ENCODE results near the gene SARDH. TPM values are rescaled to one million over a fixed set of nuclear protein-coding genes. Genes with fewer than 3 reads are reported as not detected.
"Not testable (repeated sequence)": the region's sequence is repeated elsewhere in the genome, so short reads cannot be mapped to it uniquely, and the experiment has no call there.

SARDH gene
- total RNA-seq, 1 donor from 2014 or later = 2.8 TPM

DNA sequence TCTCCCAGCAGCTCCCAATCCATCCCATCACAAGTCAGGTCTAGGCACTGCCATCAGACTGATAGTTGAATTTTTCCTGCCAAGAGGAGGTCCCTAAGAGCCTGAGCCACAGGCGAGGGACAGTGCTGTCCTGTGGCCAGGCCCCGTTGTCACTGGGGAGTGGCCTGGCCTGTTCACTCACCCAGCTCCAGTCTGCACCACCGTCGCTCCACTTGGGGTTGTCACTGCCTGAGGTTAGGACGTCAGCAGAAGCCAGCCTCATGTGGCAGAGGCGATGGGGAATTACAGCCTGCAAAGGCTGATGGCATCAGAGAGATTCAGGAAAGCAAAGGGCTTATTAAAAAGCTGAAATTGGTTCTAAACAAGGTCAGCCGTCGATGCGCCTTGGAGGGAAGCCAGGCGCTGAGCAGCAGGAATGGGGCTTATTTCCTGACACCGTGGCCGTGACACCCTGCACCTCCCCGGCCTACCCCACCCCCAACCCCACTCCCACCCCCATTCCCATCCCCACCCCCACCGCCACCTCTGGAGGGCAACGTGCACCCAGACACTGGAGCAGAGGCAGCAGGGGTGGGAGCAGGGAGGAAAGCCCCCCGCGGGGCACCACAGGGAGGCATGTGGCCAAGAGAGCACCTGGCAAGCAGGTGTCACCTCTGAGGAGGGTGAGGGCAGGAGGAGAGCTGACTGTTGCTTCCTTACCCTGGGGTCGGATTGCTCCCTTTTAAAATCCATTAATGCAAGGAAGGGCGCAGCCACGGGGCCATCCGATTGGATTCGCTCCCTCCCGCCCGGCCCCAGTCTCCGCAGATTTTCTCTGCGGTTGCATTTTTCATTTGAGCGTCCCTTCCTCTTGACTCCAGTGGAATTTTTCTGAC lies 105.1 kb downstream of the SARDH start:
- no peak for DNase-seq (ENCODE audit: low spot score)

DNA sequence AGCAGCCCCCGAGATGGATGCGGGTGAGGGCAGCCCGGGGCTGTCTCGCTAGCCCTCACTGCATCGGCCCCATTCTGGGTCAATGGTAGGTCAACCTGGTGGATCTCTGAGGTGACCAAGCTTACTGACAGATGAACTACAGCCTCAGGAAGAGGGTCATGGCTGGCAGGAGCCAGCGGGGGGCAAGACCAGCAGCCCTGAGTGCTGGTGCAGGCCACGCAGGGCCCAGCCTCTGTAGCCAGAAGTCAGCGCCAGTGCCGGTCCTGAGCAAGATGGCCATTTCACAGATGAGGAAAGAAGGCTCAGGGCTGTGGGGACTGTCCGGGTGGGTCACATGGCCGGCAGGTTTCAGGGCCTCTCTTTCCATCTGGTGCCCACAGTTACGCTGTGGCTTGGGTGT lies 107.0 kb downstream of the SARDH start:
- no peak for DNase-seq (ENCODE audit: low spot score)

DNA sequence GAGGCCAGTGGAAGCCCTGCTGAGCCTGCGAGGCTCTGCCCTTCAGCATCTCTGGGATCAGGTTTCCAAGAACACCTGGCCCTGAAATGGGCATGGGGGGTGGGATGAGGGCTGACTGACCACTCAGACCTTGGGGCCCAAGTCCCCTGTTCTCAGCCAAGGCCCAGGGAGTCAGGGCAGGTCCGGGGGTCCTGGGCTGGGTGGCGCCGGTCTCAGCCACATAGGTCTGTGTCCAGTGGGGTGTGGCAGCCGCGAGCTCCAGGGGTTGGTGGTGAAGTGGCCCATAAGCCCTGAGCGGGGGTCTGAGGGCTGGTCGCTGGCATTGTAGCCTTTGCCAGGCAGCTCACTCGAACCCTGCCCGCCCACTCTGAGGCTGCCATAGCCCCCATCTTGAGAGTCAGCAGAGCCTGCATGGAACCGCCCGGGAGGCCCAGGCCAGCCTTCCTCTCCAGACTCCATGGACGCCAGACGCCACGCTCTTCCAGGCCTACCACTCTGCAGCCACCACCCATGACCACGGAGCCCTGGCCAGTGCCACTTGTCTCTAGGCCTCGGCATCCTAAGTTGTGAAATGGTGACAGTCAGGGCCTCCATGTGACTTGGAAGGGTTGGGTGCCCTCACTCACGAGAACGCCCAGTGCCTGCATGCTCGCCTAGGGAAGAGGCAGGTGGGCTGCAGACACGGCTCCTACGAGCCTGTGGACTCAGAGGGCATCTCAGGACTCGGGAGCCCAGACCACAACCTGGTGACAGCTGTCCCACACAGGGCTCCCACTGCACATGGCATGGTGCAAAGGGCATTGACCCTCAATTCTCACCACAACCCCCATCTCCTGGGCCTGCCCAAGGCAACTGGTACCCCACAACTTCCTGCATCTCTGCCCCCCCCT lies 108.7 kb downstream of the SARDH start:
- no peak for DNase-seq (ENCODE audit: low spot score)

DNA sequence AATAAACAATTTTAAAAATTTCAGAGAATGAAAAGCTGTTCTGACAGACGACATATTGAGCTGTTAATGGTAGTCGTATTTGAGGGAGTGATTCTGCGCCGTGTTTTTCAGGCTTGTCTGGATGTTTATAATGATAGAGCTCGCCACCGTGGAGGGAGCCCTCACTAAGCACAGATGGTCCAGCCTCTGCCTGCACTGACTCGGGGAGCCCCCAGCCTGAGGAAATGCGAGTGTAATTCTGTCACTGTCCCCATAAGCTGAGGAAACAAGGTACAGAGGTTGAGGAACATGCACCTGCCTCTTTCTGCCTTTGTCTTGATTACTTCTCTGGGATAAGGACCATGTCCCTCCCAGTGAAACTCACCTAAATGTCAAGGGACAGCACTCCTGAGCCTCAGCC lies 109.4 kb downstream of the SARDH start:
- no peak for DNase-seq (ENCODE audit: low spot score)

DNA sequence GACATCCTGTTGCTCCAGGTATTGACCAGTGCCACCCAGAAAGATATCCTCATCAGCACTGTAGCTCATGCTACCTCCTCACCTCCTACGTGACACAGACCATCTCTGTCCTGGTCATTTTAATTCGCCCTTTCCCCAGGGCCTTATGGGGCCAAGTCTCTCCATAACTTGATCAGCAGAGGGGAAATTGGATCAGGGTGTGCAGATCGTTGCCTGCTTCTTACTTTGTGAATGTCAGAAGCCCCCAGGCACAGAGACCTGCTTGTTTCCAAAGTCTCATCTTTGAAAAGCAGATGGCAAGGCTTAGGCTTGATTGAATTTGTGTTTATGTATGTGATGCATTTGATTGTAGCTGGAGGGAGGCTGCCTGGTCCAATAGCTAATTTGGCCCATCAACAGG lies 110.8 kb downstream of the SARDH start:
- DNase-seq (ENCODE audit: low spot score) = no peak

DNA sequence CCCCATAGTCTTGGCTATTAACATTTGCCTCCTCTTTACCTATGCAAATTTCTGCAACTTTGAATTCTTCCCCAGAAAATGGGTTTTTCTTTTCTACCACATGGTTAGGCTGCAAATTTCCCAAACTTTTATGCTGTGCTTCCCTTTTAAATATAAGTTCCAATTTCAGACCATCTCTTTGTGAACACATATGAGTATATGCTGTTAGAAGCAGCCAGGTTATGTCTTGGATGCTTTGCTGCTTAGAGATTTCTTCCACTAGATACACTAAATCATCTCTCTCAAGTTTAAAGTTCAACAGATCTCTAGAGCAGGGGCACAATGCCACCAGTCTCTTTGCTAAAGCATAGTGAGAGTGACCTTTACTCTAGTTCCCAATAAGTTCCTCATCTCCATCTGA lies 112.1 kb downstream of the SARDH start:
- DNase-seq (ENCODE audit: low spot score) = not testable (repeated sequence)

DNA sequence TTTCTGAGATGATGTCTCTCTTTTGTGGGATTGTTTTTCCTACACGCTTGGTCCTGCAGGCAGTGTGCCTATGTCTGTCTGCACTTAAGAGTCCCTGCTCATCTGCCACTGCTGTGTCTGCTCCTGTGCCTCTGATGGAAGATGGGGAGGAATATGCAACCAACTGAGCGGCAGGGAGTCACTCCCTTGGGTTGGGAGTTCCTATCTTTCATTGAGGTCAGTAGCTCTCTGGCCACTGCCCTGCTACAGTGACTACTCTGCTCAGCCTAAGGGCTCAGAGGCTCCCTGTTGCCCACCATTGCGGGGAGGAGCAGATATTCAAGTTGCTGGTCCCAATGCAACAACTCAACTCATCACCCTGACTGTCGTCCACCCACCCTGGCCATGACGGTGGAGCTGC lies 115.6 kb downstream of the SARDH start:
- DNase-seq (ENCODE audit: low spot score) = no peak

DNA sequence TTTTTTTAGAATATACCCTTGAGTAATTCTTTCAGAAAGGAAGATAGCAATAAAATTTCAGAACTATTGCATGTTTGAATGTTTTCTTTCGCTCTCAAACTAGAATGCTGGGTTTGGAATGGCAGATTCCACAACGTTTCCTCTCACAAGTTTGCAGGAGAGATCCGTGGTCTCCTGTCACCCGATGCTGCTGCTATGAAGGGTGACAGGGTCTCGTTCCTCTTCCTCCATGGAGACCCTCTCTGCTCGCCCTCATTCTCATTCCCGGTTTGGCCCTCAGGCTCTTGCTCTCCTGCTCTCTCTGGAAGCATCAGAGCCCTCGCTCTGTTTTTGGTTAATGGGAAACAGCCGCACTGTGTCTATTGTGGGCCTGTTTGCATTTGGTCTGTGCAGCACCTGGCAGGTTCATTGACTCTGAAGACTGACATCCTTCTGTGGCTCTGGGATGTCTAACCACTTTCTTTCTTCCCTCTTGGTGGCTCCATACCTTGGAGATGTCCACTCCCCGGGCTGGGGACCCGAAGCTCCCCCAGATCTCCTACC lies 116.4 kb downstream of the SARDH start:
- DNase-seq (ENCODE audit: low spot score) = no peak

DNA sequence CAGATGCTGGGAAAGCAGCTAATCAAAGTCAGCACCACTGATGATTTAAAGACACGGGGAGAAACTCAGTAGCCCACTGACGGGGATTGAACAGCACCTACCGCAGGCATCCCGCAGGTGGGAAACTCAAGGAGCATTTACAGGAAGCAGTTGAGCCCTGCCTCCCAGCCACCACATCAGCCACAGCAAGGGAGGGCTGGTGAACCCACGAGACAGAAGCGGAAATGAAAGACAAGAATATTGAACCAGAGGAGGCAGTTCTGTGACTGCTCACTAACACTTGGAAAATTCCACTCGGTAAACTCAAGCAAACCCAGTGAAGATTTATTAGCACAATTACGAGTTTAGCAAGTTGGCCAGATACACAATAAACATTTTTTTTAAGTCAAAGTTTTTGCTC lies 118.4 kb downstream of the SARDH start:
- DNase-seq (ENCODE audit: low spot score) = peak; percentile 24

DNA sequence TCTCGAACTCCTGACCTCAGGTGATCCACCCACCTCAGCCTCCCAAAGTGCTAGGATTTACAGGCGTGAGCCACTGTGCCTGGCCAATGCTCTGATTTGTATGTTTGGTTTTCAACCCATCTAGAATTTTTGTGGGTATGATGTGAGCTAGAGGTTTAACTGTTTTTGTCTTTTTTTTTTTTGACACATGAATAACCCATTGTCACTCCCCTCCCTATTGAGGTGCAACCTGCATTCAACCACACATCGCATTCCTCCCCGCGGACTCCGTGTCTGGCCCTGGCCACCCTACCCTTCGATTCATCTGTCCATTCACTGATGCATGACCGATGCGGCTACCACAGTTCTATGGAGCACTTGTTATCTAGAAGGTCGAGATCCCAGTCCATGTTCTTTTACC lies 119.4 kb downstream of the SARDH start:
- no peak for DNase-seq (ENCODE audit: low spot score)

DNA sequence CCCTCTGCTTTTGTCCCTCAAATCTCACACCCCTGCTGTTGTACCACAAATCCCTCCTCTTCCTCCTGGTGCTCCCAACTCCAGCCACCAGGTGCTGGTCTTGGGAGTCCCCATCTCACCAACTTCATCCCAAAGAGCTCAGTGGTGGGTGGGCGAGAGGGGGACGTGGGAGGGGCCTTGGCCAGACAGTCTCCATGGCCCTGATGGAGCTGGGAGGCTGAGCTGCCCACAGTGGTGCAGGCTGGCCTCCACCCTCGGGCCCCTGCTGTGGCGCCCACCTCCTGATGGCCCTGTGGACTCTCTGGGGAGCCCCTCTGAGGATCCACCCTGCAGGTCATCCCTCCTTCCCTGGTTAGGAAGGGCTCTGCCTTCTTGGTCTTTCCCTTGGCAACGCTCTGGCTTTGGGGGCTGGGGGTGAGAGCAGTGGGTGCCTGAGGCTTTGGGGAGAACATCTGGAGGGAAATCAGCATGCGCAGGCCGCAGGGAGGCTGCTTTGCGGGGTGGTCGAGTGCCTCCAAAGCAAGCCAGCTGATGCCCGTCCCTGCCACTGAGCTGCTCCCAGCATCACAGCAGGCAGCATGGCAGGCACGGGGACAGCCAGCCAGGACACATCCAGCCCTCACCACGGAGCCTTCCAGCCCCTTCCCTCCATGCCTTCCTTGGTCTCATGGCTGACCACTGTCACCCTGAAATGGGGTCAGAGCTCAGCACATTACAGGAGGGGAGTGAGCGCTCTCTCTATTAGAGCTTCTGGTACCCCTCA lies 121.3 kb downstream of the SARDH start:
- DNase-seq (ENCODE audit: low spot score) = no peak

DNA sequence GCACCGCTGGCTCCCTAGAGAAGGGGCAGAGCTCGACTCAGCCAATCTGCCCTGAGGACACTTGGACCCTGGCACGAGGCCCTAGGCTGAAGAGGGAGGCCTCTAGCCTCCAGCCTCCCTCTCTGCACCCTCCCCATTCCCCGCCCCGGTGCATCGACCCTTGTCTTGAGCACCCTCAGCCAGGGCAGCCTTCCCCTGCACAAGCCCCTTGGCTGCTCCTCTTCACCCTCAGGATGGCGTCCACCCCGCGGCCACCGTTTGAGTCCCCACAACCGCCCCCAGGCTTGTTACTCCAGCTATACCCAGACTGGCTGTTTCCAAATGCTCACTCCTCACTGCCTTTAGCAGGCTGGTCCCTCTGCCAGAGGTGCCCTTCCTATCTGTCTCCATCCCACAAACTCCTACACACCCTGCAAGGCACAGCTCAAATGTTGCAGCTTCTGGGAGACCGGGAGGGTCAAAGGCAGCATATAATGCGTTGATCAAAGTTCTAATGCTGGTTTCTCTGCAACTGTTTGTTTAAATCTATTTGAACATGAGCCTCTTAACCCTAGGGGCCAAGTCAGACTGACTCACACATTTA lies 122.5 kb downstream of the SARDH start:
- no peak for DNase-seq (ENCODE audit: low spot score)

DNA sequence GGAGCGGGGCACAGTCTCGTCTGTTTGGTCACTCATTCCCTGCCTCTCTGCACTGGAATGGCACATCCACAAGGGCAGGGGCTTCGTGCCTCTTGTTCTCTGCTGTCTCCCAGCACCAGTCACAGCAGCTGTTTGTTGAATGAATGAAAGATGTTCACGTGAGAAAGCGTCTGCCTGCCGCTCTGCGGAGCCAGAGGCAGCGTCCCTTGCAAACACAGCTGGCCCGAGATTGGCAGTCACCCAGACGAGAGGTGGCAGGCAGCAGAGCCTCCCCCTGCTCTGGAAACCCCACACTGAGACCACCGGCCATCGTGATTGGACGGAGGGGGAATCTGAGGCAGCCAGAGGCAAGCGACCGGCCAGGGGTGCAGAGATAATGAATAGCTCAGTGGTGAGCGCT lies 123.0 kb downstream of the SARDH start:
- DNase-seq (ENCODE audit: low spot score) = no peak

DNA sequence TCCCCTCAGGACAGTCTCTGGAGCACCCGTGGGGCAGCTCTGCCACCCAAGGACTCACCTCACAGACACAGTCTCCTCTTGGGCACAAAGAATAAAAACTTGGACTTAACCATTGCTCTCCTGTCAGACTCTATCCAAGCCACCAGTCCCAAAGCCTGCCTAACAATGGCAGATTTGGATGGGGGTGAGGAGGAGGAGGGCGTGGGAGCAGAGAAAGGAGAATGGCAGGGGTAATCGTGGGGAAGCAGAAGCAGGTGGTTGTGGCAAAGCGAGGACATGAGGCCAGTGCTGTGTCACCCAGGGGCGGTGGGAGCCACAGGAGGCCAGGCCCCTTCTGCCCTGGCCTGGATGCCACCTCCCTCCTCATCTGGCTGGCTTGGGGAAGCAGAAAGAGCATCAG lies 123.5 kb downstream of the SARDH start:
- no peak for DNase-seq (ENCODE audit: low spot score)

DNA sequence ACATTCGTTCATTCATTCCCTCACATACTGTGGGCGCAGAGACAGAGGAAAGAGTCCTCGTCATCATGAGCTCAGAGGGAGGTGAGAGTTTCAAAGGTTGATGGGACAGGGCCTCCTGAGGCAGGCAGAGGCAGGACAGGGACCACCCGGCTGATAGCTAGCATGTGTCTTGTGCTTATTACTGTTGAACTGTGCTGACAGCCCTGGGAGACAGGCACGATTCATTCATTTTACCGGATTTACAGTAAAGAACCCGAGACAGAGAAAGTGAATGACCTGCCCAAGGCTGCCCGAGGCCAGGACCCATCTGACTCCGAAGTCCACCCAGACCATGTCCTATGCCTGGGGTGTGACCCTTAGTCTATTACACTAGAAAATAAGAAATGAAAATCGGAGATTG lies 124.1 kb downstream of the SARDH start:
- no peak for DNase-seq (ENCODE audit: low spot score)

Other genes with a start within 250 kb of the SARDH start
- gene MYMK, start 213.4 kb downstream of the SARDH start, total RNA-seq = not detected
- 14.0 TPM for gene ADAMTSL2, start 203.6 kb downstream of the SARDH start, total RNA-seq
- 0.81 TPM for gene FAM163B, start 129.0 kb downstream of the SARDH start, total RNA-seq
- 0.06 TPM for gene DBH, start 102.0 kb downstream of the SARDH start, total RNA-seq